GM23338 (cell line): ENCODE results near the gene NTRK3. TPM values are rescaled to one million over a fixed set of nuclear protein-coding genes. Genes with fewer than 3 reads are reported as not detected.

ENCODE experiments used
- ATAC-seq: fragments of 200-7000 bp; cut with Tn5 transposase; 3 replicates; pipeline ENCODE4 v1.9.1; 2020
- DNase-seq: peaks from one replicate; pipeline ENCODE4 v3.0.0-alpha.2; 2015; ENCODE audit warnings: low spot score
- H2AFZ ChIP-seq: fragments of 200-600 bp; sonication (generic); 2 replicates; pipeline ENCODE4 v1.8.0; 2016; ENCODE audit warnings: antibody characterized with exemption, mild to moderate bottlenecking, moderate library complexity
- H3F3A ChIP-seq: fragments of 200-600 bp; sonication (generic); replicated peaks from 2 replicates; pipeline ENCODE4 v1.8.0; 2017; ENCODE audit warnings: antibody characterized with exemption, mixed run types, low read depth
- H3K27ac ChIP-seq: fragments of 200-600 bp; sonication (generic); 2 replicates; pipeline ENCODE4 v1.6.1; 2016; ENCODE audit warnings: low read depth
- H3K27me3 ChIP-seq: fragments of 200-600 bp; sonication (generic); 2 replicates; pipeline ENCODE4 v1.8.0; 2016; ENCODE audit warnings: mild to moderate bottlenecking, mixed run types, moderate library complexity; ENCODE audit not compliant: insufficient read depth
- H3K36me3 ChIP-seq: fragments of 200-600 bp; sonication (generic); 2 replicates; pipeline ENCODE4 v1.8.0; 2016; ENCODE audit warnings: mild to moderate bottlenecking; ENCODE audit not compliant: insufficient read depth
- H3K4me1 ChIP-seq: fragments of 200-600 bp; sonication (generic); 2 replicates; pipeline ENCODE4 v1.8.0; 2016; ENCODE audit warnings: mild to moderate bottlenecking, moderate library complexity; ENCODE audit not compliant: insufficient read depth
- H3K4me2 ChIP-seq: fragments of 200-600 bp; sonication (generic); 2 replicates; pipeline ENCODE4 v1.7.1; 2017; ENCODE audit warnings: mixed run types
- H3K4me3 ChIP-seq: fragments of 200-600 bp; sonication (generic); 2 replicates; pipeline ENCODE4 v1.6.1; 2016; ENCODE audit warnings: mixed run types
- H3K79me2 ChIP-seq: fragments of 200-600 bp; sonication (generic); replicated peaks from 2 replicates; pipeline ENCODE4 v1.8.0; 2017; ENCODE audit warnings: mild to moderate bottlenecking; ENCODE audit not compliant: insufficient read depth
- H3K9me2 ChIP-seq: fragments of 200-600 bp; sonication (generic); 2 replicates; pipeline ENCODE4 v1.8.0; 2017; ENCODE audit not compliant: insufficient read depth
- H4K20me1 ChIP-seq: fragments of 200-600 bp; sonication (generic); replicated peaks from 2 replicates; pipeline ENCODE4 v1.8.0; 2017; ENCODE audit warnings: mild to moderate bottlenecking; ENCODE audit not compliant: insufficient read depth
- H3K27ac Mint-ChIP-seq: 2 replicates; pipeline ENCODE4 v1.8.0; 2020; ENCODE audit warnings: inconsistent platforms, mild to moderate bottlenecking, moderate library complexity, mixed read lengths
- H3K27me3 Mint-ChIP-seq: 3 replicates; pipeline ENCODE4 v1.8.0; 2022; ENCODE audit warnings: low read depth, mild to moderate bottlenecking, moderate library complexity, mixed read lengths, inconsistent platforms; ENCODE audit not compliant: insufficient read depth, poor library complexity
- H3K36me3 Mint-ChIP-seq: 3 replicates; pipeline ENCODE4 v1.8.0; 2021; ENCODE audit warnings: low read depth, mild to moderate bottlenecking, inconsistent platforms, moderate library complexity, mixed read lengths
- H3K4me1 Mint-ChIP-seq: 3 replicates; pipeline ENCODE4 v1.8.0; 2020; ENCODE audit warnings: mild to moderate bottlenecking, inconsistent platforms, mixed read lengths
- H3K4me3 Mint-ChIP-seq: 3 replicates; pipeline ENCODE4 v1.8.0; 2021; ENCODE audit warnings: moderate library complexity, mild to moderate bottlenecking, inconsistent platforms, mixed read lengths
- H3K9me3 Mint-ChIP-seq: 3 replicates; pipeline ENCODE4 v1.8.0; 2020; ENCODE audit warnings: moderate library complexity, mild to moderate bottlenecking, inconsistent platforms, mixed read lengths
- CREB1 ChIP-seq: fragments of 250-450 bp; sonication (Bioruptor Pico); IDR thresholded peaks from 2 replicates; pipeline ENCODE4 v1.5.0; 2020; ENCODE audit warnings: low read depth, mild to moderate bottlenecking, moderate library complexity
- EZH2 ChIP-seq: fragments of 200-600 bp; sonication (generic); IDR thresholded peaks from one replicate; pipeline ENCODE4 v1.8.0; 2017; ENCODE audit warnings: antibody characterized with exemption, mild to moderate bottlenecking, low read depth; ENCODE audit not compliant: unreplicated experiment
- EZH2phosphoT487 ChIP-seq: fragments of 200-600 bp; sonication (generic); IDR thresholded peaks from one replicate; pipeline ENCODE4 v1.8.1; 2018; ENCODE audit warnings: antibody characterized with exemption; ENCODE audit not compliant: unreplicated experiment
- JUNB ChIP-seq: IDR thresholded peaks from one replicate; pipeline ENCODE4 v1.6.1; 2016; ENCODE audit warnings: antibody characterized with exemption; ENCODE audit not compliant: unreplicated experiment
- NANOG ChIP-seq: IDR thresholded peaks from 2 replicates; pipeline ENCODE4 v1.6.1; 2016; ENCODE audit warnings: antibody characterized with exemption, borderline replicate concordance
- POLR2AphosphoS5 ChIP-seq: IDR thresholded peaks from 2 replicates; pipeline ENCODE4 v1.6.1; 2016; ENCODE audit warnings: antibody characterized with exemption, low read depth
- REST ChIP-seq: IDR thresholded peaks from one replicate; pipeline ENCODE4 v1.6.1; 2018; ENCODE audit warnings: antibody characterized with exemption; ENCODE audit not compliant: unreplicated experiment
- STAT1 ChIP-seq: IDR thresholded peaks from one replicate; pipeline ENCODE4 v1.6.1; 2016; ENCODE audit warnings: antibody characterized with exemption; ENCODE audit not compliant: unreplicated experiment
- ZNF114 ChIP-seq: fragments of 250-450 bp; sonication (Bioruptor Pico); IDR thresholded peaks from 2 replicates; pipeline ENCODE4 v1.5.0; 2020; ENCODE audit warnings: mild to moderate bottlenecking, moderate library complexity
- ZNF331 ChIP-seq: fragments of 250-450 bp; sonication (Bioruptor Pico); IDR thresholded peaks from 2 replicates; pipeline ENCODE4 v1.5.0; 2020; ENCODE audit warnings: low read depth, mild to moderate bottlenecking, moderate library complexity
- ZNF462 ChIP-seq: fragments of 250-450 bp; sonication (Bioruptor Pico); IDR thresholded peaks from 2 replicates; pipeline ENCODE4 v1.5.0; 2020; ENCODE audit warnings: mild to moderate bottlenecking, moderate library complexity
- polyA plus RNA-seq: library from polyadenylated mRNA; unstranded; fragments of >200 nt; fragmentation: Nextera tagmentation; extraction: Ambion mirVana; gene quantifications from 2 replicates; pipeline ENCODE4 v1.2.1, GENCODE V29; 2016
- total RNA-seq: library from RNA; depleted of rRNA; stranded (reverse); fragments of >200 nt; shearing (Covaris generic); gene quantifications from 2 replicates; pipeline ENCODE4 v1.2.3, GENCODE V29; 2014
- TF ChIP-seq, protein P1 (sequence below), 2 experiments: fragments of 200-600 bp in 1 of 2; sonication (generic) in 1 of 2; conservative IDR thresholded peaks; 2 replicates each; pipeline versions ENCODE4 v1.5.1 to v1.6.1; 2016 to 2017; ENCODE audit warnings: antibody characterized with exemption in 2 of 2, low read depth in 2 of 2, mild to moderate bottlenecking in 2 of 2, moderate library complexity in 1 of 2
- TF ChIP-seq, protein P2 (sequence below): IDR thresholded peaks from 2 replicates; pipeline ENCODE4 v1.6.1; 2016; ENCODE audit warnings: antibody characterized with exemption

NTRK3 gene
- total and polyA plus RNA-seq, 2 experiments from 2014 or later: 3.1 to 5.3 TPM

GRCh38 chr15:88032787-88033186, 223.8 kb downstream of the NTRK3 start:
- H3K4me2 ChIP-seq: no peak overlapping the region
- H3F3A ChIP-seq: no peaks in the 10 kb centered on the region
- H3K4me3 Mint-ChIP-seq: no peak overlapping the region
- H3K36me3 ChIP-seq: no peaks in the 10 kb centered on the region
- no peak overlapping the region for H3K27ac Mint-ChIP-seq
- H3K27ac ChIP-seq: no peak overlapping the region
- no peak overlapping the region for H3K4me3 ChIP-seq
- no peak for TF ChIP-seq ZNF114 (CRISPR knock-in tag)
- no peak for TF ChIP-seq EZH2
- TF ChIP-seq REST: no peak
- no peak for TF ChIP-seq CREB1 (CRISPR knock-in tag)
- TF ChIP-seq, protein P1, sequence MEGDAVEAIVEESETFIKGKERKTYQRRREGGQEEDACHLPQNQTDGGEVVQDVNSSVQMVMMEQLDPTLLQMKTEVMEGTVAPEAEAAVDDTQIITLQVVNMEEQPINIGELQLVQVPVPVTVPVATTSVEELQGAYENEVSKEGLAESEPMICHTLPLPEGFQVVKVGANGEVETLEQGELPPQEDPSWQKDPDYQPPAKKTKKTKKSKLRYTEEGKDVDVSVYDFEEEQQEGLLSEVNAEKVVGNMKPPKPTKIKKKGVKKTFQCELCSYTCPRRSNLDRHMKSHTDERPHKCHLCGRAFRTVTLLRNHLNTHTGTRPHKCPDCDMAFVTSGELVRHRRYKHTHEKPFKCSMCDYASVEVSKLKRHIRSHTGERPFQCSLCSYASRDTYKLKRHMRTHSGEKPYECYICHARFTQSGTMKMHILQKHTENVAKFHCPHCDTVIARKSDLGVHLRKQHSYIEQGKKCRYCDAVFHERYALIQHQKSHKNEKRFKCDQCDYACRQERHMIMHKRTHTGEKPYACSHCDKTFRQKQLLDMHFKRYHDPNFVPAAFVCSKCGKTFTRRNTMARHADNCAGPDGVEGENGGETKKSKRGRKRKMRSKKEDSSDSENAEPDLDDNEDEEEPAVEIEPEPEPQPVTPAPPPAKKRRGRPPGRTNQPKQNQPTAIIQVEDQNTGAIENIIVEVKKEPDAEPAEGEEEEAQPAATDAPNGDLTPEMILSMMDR (conservative IDR thresholded peaks at IDR 0.05; ENCODE audit: low read depth in 2 of 2): no peak
- TF ChIP-seq ZNF462: no peak
- TF ChIP-seq EZH2phosphoT487: no peak
- TF ChIP-seq, protein P2, sequence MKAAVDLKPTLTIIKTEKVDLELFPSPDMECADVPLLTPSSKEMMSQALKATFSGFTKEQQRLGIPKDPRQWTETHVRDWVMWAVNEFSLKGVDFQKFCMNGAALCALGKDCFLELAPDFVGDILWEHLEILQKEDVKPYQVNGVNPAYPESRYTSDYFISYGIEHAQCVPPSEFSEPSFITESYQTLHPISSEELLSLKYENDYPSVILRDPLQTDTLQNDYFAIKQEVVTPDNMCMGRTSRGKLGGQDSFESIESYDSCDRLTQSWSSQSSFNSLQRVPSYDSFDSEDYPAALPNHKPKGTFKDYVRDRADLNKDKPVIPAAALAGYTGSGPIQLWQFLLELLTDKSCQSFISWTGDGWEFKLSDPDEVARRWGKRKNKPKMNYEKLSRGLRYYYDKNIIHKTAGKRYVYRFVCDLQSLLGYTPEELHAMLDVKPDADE: no peak
- TF ChIP-seq JUNB: no peak
- no peak for TF ChIP-seq STAT1
- TF ChIP-seq POLR2AphosphoS5: no peak
- no peak for TF ChIP-seq ZNF331 (CRISPR knock-in tag)
- no peak for TF ChIP-seq NANOG
- H3K36me3 Mint-ChIP-seq: peaks cover 16% of the 10 kb centered on the region; the same call in 2 of the 3 replicates
- no peaks in the 10 kb centered on the region for H3K79me2 ChIP-seq
- no peaks in the 10 kb centered on the region for H3K9me3 Mint-ChIP-seq
- no peaks in the 10 kb centered on the region for H4K20me1 ChIP-seq
- DNase-seq (no peak), ATAC-seq (no peak)
- H3K27me3 ChIP-seq: no peaks in the 10 kb centered on the region
- H3K4me1 ChIP-seq: peaks cover 38% of the 10 kb centered on the region
- H3K9me2 ChIP-seq: 0 out of 2 replicates have a peak, but pooled peaks cover 28% of the 10 kb centered on the region
- peaks cover 52% of the 10 kb centered on the region for H3K4me1 Mint-ChIP-seq
- no peak overlapping the region for H2AFZ ChIP-seq
- H3K27me3 Mint-ChIP-seq: peaks cover 9% of the 10 kb centered on the region
